Adrenal gland (tissue), 12 donors: ENCODE measurements around the gene ALDH1L1. TPM values are rescaled to one million over a fixed set of nuclear protein-coding genes. Genes with fewer than 3 reads are reported as not detected.
A peak's percentile ranks its signal among the peaks of the same experiment; 100 is the strongest.

Experiments used
- DNase-seq, 7 donors: peaks; one replicate each; pipeline ENCODE4 v3.0.0-alpha.2; 2019 to 2020
- H3K27ac ChIP-seq, 5 donors: fragments of 200-600 bp; sonication (generic) in 4 of 5; 1 replicate in 3 of 5; 2 replicates in 2 of 5; pipeline versions ENCODE4 v1.5.1 to v1.8.0; 2016 to 2020; ENCODE audit warnings: mild to moderate bottlenecking in 1 of 5
- H3K27me3 ChIP-seq: fragments of 200-600 bp; 2 replicates; pipeline ENCODE4 v1.8.0; 2021
- H3K36me3 ChIP-seq, 2 donors: fragments of 200-600 bp; replicated peaks in 1 of 2; 1 replicate in 1 of 2; 2 replicates in 1 of 2; pipeline versions ENCODE4 v1.5.1 to v1.8.0; 2018 to 2022
- H3K4me1 ChIP-seq, 2 donors: fragments of 200-600 bp; replicated peaks in 1 of 2; 1 replicate in 1 of 2; 2 replicates in 1 of 2; pipeline versions ENCODE4 v1.5.1 to v1.8.0; 2018 to 2021
- H3K4me3 ChIP-seq, 4 donors: fragments of 200-600 bp; sonication (generic) in 3 of 4; one replicate each; pipeline ENCODE4 v1.5.1; 2016 to 2018
- H3K9me3 ChIP-seq, 3 donors: fragments of 200-600 bp; sonication (generic) in 1 of 3; replicated peaks in 1 of 3; 1 replicate in 2 of 3; 2 replicates in 1 of 3; pipeline versions ENCODE4 v1.5.1 to v1.8.0; 2016 to 2021
- POLR2A ChIP-seq, 2 donors: fragments of 450-650 bp; IDR thresholded peaks; one replicate each; pipeline ENCODE4 v1.6.1; 2017; ENCODE audit warnings: antibody characterized with exemption in 2 of 2, mild to moderate bottlenecking in 2 of 2, moderate library complexity in 1 of 2
- WGBS, 4 donors: extraction: QIAGEN DNeasy Blood & Tissue Kit in 2 of 4; methylation state at CpG; one replicate each; pipeline versions ENCODE4 v1.1.5 to v1.1.7; 2013 to 2017; 5-methylcytosine and 5-hydroxymethylcytosine counted together
- intact Hi-C, 2 donors: fragments of 100-400 bp; cut with DNase I; formaldehyde crosslinking; loops; one replicate each; pipeline versions ENCODE4 v1.14.1 to v1.15.0; 2022 to 2023
- polyA plus RNA-seq, 3 donors: library from polyadenylated mRNA; stranded (reverse); fragments of 200-250 nt in 2 of 3; fragments of 350-450 nt in 1 of 3; fragmentation: Illumina TruSeq in 1 of 3; extraction: RNeasy Lipid Tissue Mini Kit (QIAGEN cat#74804) in 1 of 3; gene quantifications; one replicate each; pipeline ENCODE4 v1.2.3, GENCODE V29; 2013 to 2014
- total RNA-seq, 9 donors: library from RNA; depleted of rRNA in 4 of 9; stranded (reverse); fragments of >200 nt in 4 of 9; fragments of 120-200 nt in 1 of 9; fragmentation: NEBNext Ultra II Directional in 1 of 9; extraction: Animal tissue kit (Norgen Biotek cat#: 25700) in 1 of 9; gene quantifications; one replicate each; pipeline versions ENCODE4 v1.1.0 to v1.2.4, GENCODE V29; 2013 to 2023
- TF ChIP-seq, protein P1 (sequence below), 6 experiments: fragments of 450-650 bp in 4 of 6; fragments of 200-600 bp in 2 of 6; sonication (generic) in 1 of 6; IDR thresholded peaks; 1 replicate in 5 of 6; 2 replicates in 1 of 6; pipeline versions ENCODE4 v1.5.1 to v1.8.0; 2016 to 2021; ENCODE audit warnings: antibody characterized with exemption in 6 of 6, mild to moderate bottlenecking in 2 of 6, moderate library complexity in 1 of 6
- donor health status: healthy with polysubstance abuse.
- donor health status: Bipolar disorder and iron deficiency.
- donor health status: DM: yes; HTN: yes; CAD: no.
- donor health status: DM: no; HTN: no; CAD: no.
- donor health status: DM: no; HTN: no; CAD: no.
- donor health status: DM: yes; HTN: yes; CAD: no.

ALDH1L1 gene
- total and polyA plus RNA-seq, 12 donors = 0.44 to 136 (median 72.3) TPM

DNA sequence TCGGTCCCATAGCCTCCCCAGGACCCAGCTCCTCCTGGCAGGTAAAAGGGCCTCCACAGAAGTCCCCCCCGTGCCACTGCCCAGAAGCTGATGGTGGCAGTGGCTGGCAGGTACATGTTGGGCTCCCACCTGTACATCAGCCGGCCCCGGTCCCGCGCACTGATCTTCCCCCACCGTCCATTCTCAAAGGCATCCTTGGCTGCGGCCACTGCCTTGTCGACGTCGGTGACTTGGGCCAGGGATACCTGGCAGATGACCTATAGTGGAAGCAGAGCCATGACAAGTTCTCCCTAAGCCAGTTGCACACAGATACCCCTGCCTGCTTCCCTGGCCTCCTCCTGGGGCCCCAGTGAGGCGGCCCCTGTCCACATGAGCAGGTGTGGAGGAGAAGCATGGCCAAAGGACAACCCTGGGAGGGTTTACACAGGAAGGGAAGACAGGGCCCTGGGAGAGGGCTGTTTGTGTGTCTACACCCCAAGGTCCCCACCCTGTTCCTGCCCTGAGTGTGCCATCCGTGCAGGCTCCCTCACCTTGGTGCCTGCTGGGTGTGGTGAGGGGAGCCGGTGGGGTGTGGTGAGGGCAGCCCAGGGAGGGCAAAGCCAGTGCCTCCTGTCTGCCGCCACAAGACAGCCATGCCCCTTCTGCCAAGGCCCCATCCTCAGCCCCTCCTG is 44.8 kb downstream of the ALDH1L1 start:
- Histone ChIP-seq H3K4me1 (no peaks in the 10 kb centered on the region), H3K36me3 (no peaks in the 10 kb centered on the region), H3K27ac (no peak overlapping the region), H3K9me3 (no peaks in the 10 kb centered on the region), H3K27me3 (no peaks in the 10 kb centered on the region), H3K4me3 (no peak overlapping the region)
- 92 to 98% (median 96%) methylated on average over 11 to 15 of the region's 15 CpGs for WGBS, 4 donors
- peak in 6 of 7 donors; percentile 6 to 42 (median 12) for DNase-seq
- TF ChIP-seq, protein P1, sequence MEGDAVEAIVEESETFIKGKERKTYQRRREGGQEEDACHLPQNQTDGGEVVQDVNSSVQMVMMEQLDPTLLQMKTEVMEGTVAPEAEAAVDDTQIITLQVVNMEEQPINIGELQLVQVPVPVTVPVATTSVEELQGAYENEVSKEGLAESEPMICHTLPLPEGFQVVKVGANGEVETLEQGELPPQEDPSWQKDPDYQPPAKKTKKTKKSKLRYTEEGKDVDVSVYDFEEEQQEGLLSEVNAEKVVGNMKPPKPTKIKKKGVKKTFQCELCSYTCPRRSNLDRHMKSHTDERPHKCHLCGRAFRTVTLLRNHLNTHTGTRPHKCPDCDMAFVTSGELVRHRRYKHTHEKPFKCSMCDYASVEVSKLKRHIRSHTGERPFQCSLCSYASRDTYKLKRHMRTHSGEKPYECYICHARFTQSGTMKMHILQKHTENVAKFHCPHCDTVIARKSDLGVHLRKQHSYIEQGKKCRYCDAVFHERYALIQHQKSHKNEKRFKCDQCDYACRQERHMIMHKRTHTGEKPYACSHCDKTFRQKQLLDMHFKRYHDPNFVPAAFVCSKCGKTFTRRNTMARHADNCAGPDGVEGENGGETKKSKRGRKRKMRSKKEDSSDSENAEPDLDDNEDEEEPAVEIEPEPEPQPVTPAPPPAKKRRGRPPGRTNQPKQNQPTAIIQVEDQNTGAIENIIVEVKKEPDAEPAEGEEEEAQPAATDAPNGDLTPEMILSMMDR (IDR thresholded peaks at IDR 0.05) = no peak
- no peak for TF ChIP-seq POLR2A (IDR thresholded peaks at IDR 0.05)
- intact Hi-C loops = loop anchor here (5.0 to 10.0 kb wide), 2 partner anchors 62 to 229 kb away; no protein-coding TSS in a partner anchor

DNA sequence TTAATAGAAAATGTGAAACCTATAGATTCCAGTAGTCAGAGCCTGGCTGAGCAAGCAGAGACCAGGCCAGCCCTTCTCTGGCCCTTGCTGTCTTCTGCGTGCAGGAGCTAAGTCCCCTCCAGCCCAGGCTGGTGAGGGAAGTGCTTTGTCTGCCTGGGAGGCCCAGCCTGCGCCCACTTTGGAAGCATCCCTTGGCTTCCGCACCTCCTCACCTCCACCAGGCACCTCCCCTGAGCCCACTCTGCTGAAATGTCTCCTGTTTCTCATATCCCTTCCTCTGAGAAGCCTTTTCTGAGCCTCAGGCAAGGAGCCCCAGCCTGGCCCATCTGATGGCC is 45.3 kb downstream of the ALDH1L1 start:
- intact Hi-C loops = loop anchor here (5.0 to 10.0 kb wide), 2 partner anchors 62 to 230 kb away; no protein-coding TSS in a partner anchor

DNA sequence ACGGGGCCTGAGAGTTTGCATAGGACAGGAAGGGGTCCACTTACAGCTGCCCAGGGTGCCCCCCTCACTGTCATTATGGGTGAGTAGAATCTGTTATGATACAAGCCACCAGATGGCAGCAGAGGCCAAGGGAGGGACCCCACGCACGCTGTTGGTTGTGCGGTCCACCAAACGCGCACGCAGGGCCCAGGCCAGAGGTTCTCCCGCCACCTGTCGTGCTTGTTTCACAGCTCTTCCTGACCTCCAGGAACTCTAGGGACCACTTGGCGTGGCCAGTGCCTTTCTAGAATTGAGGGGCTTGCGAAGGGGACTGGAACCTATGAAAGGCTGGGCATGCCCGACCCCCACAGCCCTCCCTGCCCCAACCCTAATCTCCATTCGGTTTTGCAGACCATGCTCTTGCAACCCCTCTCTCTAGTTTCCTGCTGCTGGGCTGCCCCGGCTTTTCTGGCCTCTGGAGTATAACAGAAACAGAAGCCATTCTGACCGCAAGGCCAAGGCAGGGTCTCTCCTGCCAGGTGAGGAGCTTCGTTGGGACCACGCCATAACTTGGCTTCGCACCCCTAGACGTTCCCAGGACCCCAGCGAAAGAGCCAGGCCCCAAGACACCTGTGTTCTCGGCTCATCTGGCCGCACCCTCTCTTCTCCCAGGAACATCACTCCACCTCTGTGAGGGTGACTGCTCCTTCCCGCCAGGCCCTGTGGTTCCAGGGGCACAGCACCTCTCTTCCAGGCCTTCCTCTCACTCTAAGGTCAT is 46.0 kb downstream of the ALDH1L1 start:
- H3K27ac ChIP-seq = no peak overlapping the region
- no peaks in the 10 kb centered on the region for H3K36me3 ChIP-seq
- H3K4me3 ChIP-seq = no peak overlapping the region
- peaks cover 0 to 7% of the 10 kb centered on the region in 2 donors for H3K4me1 ChIP-seq
- DNase-seq = peak; percentile 65 to 86 (median 69)
- intact Hi-C loops = loop anchor here (5.0 to 10.0 kb wide), 4 partner anchors 73 to 258 kb away; partner anchors contain the start of gene CFAP100 (in 1 of the 2)
- WGBS, 4 donors = 46 to 69% (median 57%) methylated on average over 9 to 23 of the region's 23 CpGs
- H3K9me3 ChIP-seq = no peaks in the 10 kb centered on the region
- no peaks in the 10 kb centered on the region for H3K27me3 ChIP-seq
- no peak for TF ChIP-seq POLR2A (IDR thresholded peaks at IDR 0.05)
- TF ChIP-seq, protein P1 (IDR thresholded peaks at IDR 0.05) = peak; percentile 60 to 90 (median 82)

More for the DNA sequence above, 45.3 kb downstream of the ALDH1L1 start:
- Histone ChIP-seq H3K27ac (no peak overlapping the region), H3K27me3 (no peaks in the 10 kb centered on the region), H3K36me3 (no peaks in the 10 kb centered on the region), H3K9me3 (no peaks in the 10 kb centered on the region), H3K4me3 (no peak overlapping the region), H3K4me1 (peaks cover 0 to under 1% of the 10 kb centered on the region in 2 donors)
- TF ChIP-seq, protein P1 (IDR thresholded peaks at IDR 0.05) = no peak
- no peak for TF ChIP-seq POLR2A (IDR thresholded peaks at IDR 0.05)
- 88 to 95% (median 91%) methylated on average over 3 of the region's 3 CpGs for WGBS, 4 donors
- peak in 4 of 7 donors; percentile 1 to 33 (median 11) for DNase-seq

DNA sequence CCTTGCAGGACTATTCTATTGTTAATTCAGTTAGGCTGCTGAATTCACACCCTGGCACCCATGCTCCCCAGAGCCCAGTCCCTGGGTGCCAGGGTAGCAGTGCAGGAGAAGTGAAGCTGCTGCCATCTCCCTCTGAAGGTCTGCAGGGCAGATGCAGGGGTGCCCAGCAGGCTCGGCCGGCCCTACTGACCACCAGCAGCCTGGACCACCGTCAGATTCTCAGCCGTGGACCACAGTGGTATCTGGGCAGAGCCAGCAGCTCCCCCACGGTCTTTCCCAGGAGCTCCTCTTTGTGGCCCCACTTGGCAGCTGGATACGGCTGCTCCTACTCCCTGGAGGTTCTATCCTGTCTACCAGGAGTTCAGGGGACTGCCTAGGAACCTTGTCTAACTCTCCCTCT is 46.8 kb downstream of the ALDH1L1 start:
- Histone ChIP-seq H3K27me3 (no peaks in the 10 kb centered on the region), H3K36me3 (no peaks in the 10 kb centered on the region), H3K27ac (no peak overlapping the region), H3K9me3 (no peaks in the 10 kb centered on the region), H3K4me1 (peaks cover 0 to 11% of the 10 kb centered on the region in 2 donors), H3K4me3 (no peak overlapping the region)
- 70 to 80% (median 74%) methylated on average over 2 to 6 of the region's 6 CpGs for WGBS, 4 donors
- intact Hi-C loops = loop anchor here (5.0 to 10.0 kb wide), 4 partner anchors 74 to 259 kb away; partner anchors contain the start of gene CFAP100 (in 1 of the 2)
- peak in 5 of 7 donors; percentile 6 to 41 (median 9) for DNase-seq
- no peak for TF ChIP-seq POLR2A (IDR thresholded peaks at IDR 0.05)
- TF ChIP-seq, protein P1 (IDR thresholded peaks at IDR 0.05) = no peak
